ENCODE results near the gene SLC25A19. TPM values are rescaled to one million over a fixed set of nuclear protein-coding genes. Genes with fewer than 3 reads are reported as not detected.
A peak's percentile ranks its signal among the peaks of the same experiment; 100 is the strongest.

Gene SLC25A19
- total and polyA plus RNA-seq, 2 donors (not counting 1 experiment from before 2014, with no cell fraction given), result 36.8 to 46.4 TPM

DNA sequence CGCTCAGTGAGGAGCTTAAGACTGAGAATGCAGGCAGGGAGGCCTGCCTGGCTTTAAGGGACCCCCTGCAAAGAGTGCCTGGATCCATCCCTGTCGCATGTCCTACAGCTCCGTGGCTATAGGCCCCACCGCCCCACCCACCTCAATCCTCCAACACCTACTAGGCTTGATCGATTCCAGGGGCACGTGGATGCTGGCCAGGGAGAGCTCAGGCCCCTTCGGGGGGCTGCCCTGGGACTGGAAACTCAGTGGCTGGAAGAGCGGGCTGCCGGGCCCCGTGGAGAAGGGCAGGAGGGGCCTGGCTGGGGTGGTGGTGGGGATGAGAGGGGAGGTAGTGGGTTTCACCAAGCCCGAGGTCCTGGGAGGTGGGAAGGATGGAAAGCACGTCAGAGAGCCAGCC lies 50.0 kb downstream of the SLC25A19 start:
- CTCF ChIA-PET, result interaction anchor here (0.6 to 3.8 kb wide), 15 partner anchors 9 to 281 kb away, joined by 3 to 25 read pairs (median 6); partner anchors contain the start of genes GGA3, MIF4GD and MRPS7
- Histone ChIP-seq H3K36me3 (replicated peaks in 1 of 2; ENCODE audit: control extremely low read depth in 1 of 2, control insufficient read depth in 1 of 2, extremely low read depth in 1 of 2, insufficient read depth in 2 of 2, low read length in 1 of 2) (peaks cover 17 to 91% of the 10 kb centered on the region in 2 experiments), H3K27ac (ENCODE audit: low read length in 2 of 2) (no peak overlapping the region), H4K20me1 (ENCODE audit: control insufficient read depth, insufficient read depth, low read length, poor library complexity, severe bottlenecking) (no peaks in the 10 kb centered on the region), H3K4me2 (replicated peaks; ENCODE audit: low read depth, low read length, poor library complexity, severe bottlenecking) (no peak overlapping the region), H3K4me1 (ENCODE audit: control insufficient read depth in 2 of 2, insufficient read depth in 2 of 2, low read length in 2 of 2) (peaks cover 10 to 45% of the 10 kb centered on the region in 2 donors), H3K79me2 (ENCODE audit: control insufficient read depth, insufficient read depth, low read length) (peaks cover 3% of the 10 kb centered on the region), H3K4me3 (ENCODE audit: control extremely low read depth in 1 of 5, extremely low read depth in 1 of 5, insufficient read depth in 1 of 5, low read depth in 2 of 5, low read length in 4 of 5) (no peak overlapping the region), H3K9ac (ENCODE audit: low read length) (no peak overlapping the region), H3K9me3 (ENCODE audit: control extremely low read depth in 1 of 3, control insufficient read depth in 2 of 3, insufficient read depth in 1 of 3, low read length in 2 of 3) (no peaks in the 10 kb centered on the region), H3K27me3 (replicated peaks in 1 of 4; ENCODE audit: control extremely low read depth in 1 of 4, control insufficient read depth in 3 of 4, insufficient read depth in 4 of 4, low read length in 3 of 4) (no peaks in the 10 kb centered on the region), H2AFZ (ENCODE audit: insufficient read depth, low read depth, low read length, poor library complexity, severe bottlenecking) (no peak overlapping the region)
- intact Hi-C loops (cut with micrococcal nuclease), result no loop called here
- TF ChIP-seq, protein P1, sequence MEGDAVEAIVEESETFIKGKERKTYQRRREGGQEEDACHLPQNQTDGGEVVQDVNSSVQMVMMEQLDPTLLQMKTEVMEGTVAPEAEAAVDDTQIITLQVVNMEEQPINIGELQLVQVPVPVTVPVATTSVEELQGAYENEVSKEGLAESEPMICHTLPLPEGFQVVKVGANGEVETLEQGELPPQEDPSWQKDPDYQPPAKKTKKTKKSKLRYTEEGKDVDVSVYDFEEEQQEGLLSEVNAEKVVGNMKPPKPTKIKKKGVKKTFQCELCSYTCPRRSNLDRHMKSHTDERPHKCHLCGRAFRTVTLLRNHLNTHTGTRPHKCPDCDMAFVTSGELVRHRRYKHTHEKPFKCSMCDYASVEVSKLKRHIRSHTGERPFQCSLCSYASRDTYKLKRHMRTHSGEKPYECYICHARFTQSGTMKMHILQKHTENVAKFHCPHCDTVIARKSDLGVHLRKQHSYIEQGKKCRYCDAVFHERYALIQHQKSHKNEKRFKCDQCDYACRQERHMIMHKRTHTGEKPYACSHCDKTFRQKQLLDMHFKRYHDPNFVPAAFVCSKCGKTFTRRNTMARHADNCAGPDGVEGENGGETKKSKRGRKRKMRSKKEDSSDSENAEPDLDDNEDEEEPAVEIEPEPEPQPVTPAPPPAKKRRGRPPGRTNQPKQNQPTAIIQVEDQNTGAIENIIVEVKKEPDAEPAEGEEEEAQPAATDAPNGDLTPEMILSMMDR (IDR thresholded peaks at IDR 0.05), result no peak
- TF ChIP-seq EZH2 (IDR thresholded peaks at IDR 0.05; ENCODE audit: borderline replicate concordance, insufficient read depth, low read depth, low read length, poor library complexity, severe bottlenecking), result no peak
- over 99% methylated on average over 10 of the region's 12 CpGs for WGBS (ENCODE audit: insufficient coverage)
- Mint-ChIP-seq H3K27me3 (no peaks in the 10 kb centered on the region), H3K27ac (peak overlapping the region; percentile 92), H3K9me3 (ENCODE audit: insufficient read depth) (no peaks in the 10 kb centered on the region), H3K4me3 (no peak overlapping the region), H3K4me1 (peaks cover 35% of the 10 kb centered on the region)
- ATAC-seq (ENCODE audit: low read depth), result no peak
- POLR2A ChIA-PET, result interaction anchor here (0.7 kb wide), 1 partner anchor 59 kb away, joined by 6 read pairs; no protein-coding TSS in a partner anchor
- no peak for DNase-seq

DNA sequence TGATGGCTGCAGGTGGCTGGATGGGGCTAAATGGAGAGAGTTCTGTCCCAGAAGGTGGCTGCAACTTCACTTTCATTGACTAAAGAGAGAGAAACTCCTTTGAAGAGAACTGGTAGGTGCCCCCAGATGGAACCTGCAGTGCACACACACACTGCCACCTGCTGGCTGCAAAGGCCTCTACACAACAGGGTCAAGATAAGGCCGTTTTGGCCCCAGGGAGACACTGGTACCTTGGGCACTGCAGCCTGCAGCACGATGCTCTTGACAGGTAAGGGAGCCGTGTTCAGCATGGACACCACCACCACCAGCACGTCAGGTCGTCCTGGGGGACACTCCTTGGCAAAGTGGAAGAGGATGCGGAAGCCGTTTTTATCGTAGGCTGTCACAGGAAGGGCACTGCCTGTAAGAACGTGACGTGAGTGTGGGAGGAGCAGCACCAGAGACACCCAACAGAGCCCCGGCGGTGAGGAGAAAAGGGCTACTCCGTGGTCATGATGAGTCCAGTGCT lies 50.5 kb downstream of the SLC25A19 start:
- DNase-seq (peak; percentile 75), ATAC-seq (ENCODE audit: low read depth) (peak; percentile 61)
- H3K9ac ChIP-seq (ENCODE audit: low read length), result no peak overlapping the region
- no peaks in the 10 kb centered on the region for H3K27me3 ChIP-seq (replicated peaks in 1 of 4; ENCODE audit: control extremely low read depth in 1 of 4, control insufficient read depth in 3 of 4, insufficient read depth in 4 of 4, low read length in 3 of 4)
- Mint-ChIP-seq H3K4me3 (peak overlapping the region; percentile 33), H3K27ac (peak overlapping the region; percentile 92), H3K27me3 (no peaks in the 10 kb centered on the region), H3K9me3 (ENCODE audit: insufficient read depth) (no peaks in the 10 kb centered on the region), H3K4me1 (peaks cover 30% of the 10 kb centered on the region)
- peaks cover 3% of the 10 kb centered on the region for H3K79me2 ChIP-seq (ENCODE audit: control insufficient read depth, insufficient read depth, low read length)
- peaks cover 18 to 92% of the 10 kb centered on the region in 2 experiments for H3K36me3 ChIP-seq (replicated peaks in 1 of 2; ENCODE audit: control extremely low read depth in 1 of 2, control insufficient read depth in 1 of 2, extremely low read depth in 1 of 2, insufficient read depth in 2 of 2, low read length in 1 of 2)
- H4K20me1 ChIP-seq (ENCODE audit: control insufficient read depth, insufficient read depth, low read length, poor library complexity, severe bottlenecking), result no peaks in the 10 kb centered on the region
- no peaks in the 10 kb centered on the region for H3K9me3 ChIP-seq (ENCODE audit: control extremely low read depth in 1 of 3, control insufficient read depth in 2 of 3, insufficient read depth in 1 of 3, low read length in 2 of 3)
- H3K4me3 ChIP-seq (ENCODE audit: control extremely low read depth in 1 of 5, extremely low read depth in 1 of 5, insufficient read depth in 1 of 5, low read depth in 2 of 5, low read length in 4 of 5), result no peak overlapping the region
- intact Hi-C loops (cut with micrococcal nuclease), result loop anchor here (1.0 kb wide), 3 partner anchors 124 to 277 kb away; partner anchors contain the start of gene ARMC7
- WGBS (ENCODE audit: insufficient coverage), result 67% methylated on average over 13 of the region's 13 CpGs
- no peak for TF ChIP-seq EZH2 (IDR thresholded peaks at IDR 0.05; ENCODE audit: borderline replicate concordance, insufficient read depth, low read depth, low read length, poor library complexity, severe bottlenecking)
- TF ChIP-seq, protein P1 (IDR thresholded peaks at IDR 0.05), result peak; percentile 83
- POLR2A ChIA-PET, result no interaction called here
- no peak overlapping the region for H3K27ac ChIP-seq (ENCODE audit: low read length in 2 of 2)
- peaks cover 10 to 40% of the 10 kb centered on the region in 2 donors for H3K4me1 ChIP-seq (ENCODE audit: control insufficient read depth in 2 of 2, insufficient read depth in 2 of 2, low read length in 2 of 2)
- no peak overlapping the region for H3K4me2 ChIP-seq (replicated peaks; ENCODE audit: low read depth, low read length, poor library complexity, severe bottlenecking)
- CTCF ChIA-PET, result interaction anchor here (0.6 to 3.8 kb wide), 15 partner anchors 9 to 281 kb away, joined by 3 to 25 read pairs (median 5); partner anchors contain the start of genes GGA3, MIF4GD and MRPS7
- H2AFZ ChIP-seq (ENCODE audit: insufficient read depth, low read depth, low read length, poor library complexity, severe bottlenecking), result no peak overlapping the region

Data from B cell (primary cell).